ENCODE results near the gene DLK1.

GRCh38 chr14:100736269-100737180 lies 9.8 kb downstream of the DLK1 start:
- TF ChIP-seq EHMT2 (IDR thresholded peaks at IDR 0.05; ENCODE audit: low read depth) (no peak), CTCF (IDR thresholded peaks at IDR 0.05) (no peak), HMGXB4 (CRISPR knock-in tag; IDR thresholded peaks at IDR 0.05; ENCODE audit: borderline replicate concordance) (no peak)

All from A549 (cell line).